Measurements from ENCODE around the gene BPIFB2. TPM values are rescaled to one million over a fixed set of nuclear protein-coding genes. Genes with fewer than 3 reads are reported as not detected.

Gene BPIFB2
- total RNA-seq, 1 donor from 2014 or later: not detected

- no peak for DNase-seq (ENCODE audit: low read depth in 2 of 2)
Observed at GRCh38 chr20:33067806-33068205, 60.3 kb downstream of the BPIFB2 start.

- no peak for DNase-seq (ENCODE audit: low read depth in 2 of 2)
Observed at GRCh38 chr20:33068251-33068939, 60.9 kb downstream of the BPIFB2 start.

GRCh38 chr20:33069673-33070072 lies 62.2 kb downstream of the BPIFB2 start:
- DNase-seq (ENCODE audit: low read depth in 2 of 2): no peak

GRCh38 chr20:33070111-33071053 lies 62.9 kb downstream of the BPIFB2 start:
- DNase-seq (ENCODE audit: low read depth in 2 of 2): no peak

GRCh38 chr20:33071198-33071597 lies 63.7 kb downstream of the BPIFB2 start:
- no peak for DNase-seq (ENCODE audit: low read depth in 2 of 2)

GRCh38 chr20:33072362-33072761 lies 64.9 kb downstream of the BPIFB2 start:
- DNase-seq (ENCODE audit: low read depth in 2 of 2): no peak

GRCh38 chr20:33072813-33073212 lies 65.3 kb downstream of the BPIFB2 start:
- DNase-seq (ENCODE audit: low read depth in 2 of 2): no peak

Other genes with a start within 250 kb of the BPIFB2 start
- 0.60 and 1.3 TPM in 2 replicates for gene DNMT3B, start 245.3 kb upstream of the BPIFB2 start, total RNA-seq
- 64.1 and 74.4 TPM in 2 replicates for gene MAPRE1, start 187.8 kb upstream of the BPIFB2 start, total RNA-seq
- under 0.01 TPM in 2 replicates for gene EFCAB8, start 148.8 kb upstream of the BPIFB2 start, total RNA-seq
- not detected in 2 replicates for gene SUN5, start 3.3 kb upstream of the BPIFB2 start, total RNA-seq
- gene BPIFB6, start 23.9 kb downstream of the BPIFB2 start, total RNA-seq: not detected in 2 replicates
- gene BPIFB3, start 46.2 kb downstream of the BPIFB2 start, total RNA-seq: not detected in 2 replicates
- not detected in 2 replicates for gene BPIFB4, start 71.9 kb downstream of the BPIFB2 start, total RNA-seq
- not detected in 2 replicates for gene BPIFA2, start 160.5 kb downstream of the BPIFB2 start, total RNA-seq
- gene BPIFA3, start 209.6 kb downstream of the BPIFB2 start, total RNA-seq: not detected in 2 replicates
- gene BPIFA1, start 228.3 kb downstream of the BPIFB2 start, total RNA-seq: not detected in 2 replicates

Data from lung microvascular endothelial cell (primary cell).